ENCODE measurements around the gene SASH1. TPM values are rescaled to one million over a fixed set of nuclear protein-coding genes. Genes with fewer than 3 reads are reported as not detected.

Gene SASH1
- total and polyA plus RNA-seq, 9 of the 15 experiments (the other 6 are each of a cell fraction or from before 2014, with no cell fraction given): 0.35 to 3.5 (median 1.6) TPM

GRCh38 chr6:148382861-148383260, 40.2 kb downstream of the SASH1 start:
- in situ Hi-C loops (cut with MboI) (no loop called here), intact Hi-C loops (cut with micrococcal nuclease) (no loop called here)
- H3K79me2 ChIP-seq (ENCODE audit: control insufficient read depth, insufficient read depth, low read length): no peaks in the 10 kb centered on the region
- peaks cover 37 to 43% of the 10 kb centered on the region in 2 experiments for H3K27me3 ChIP-seq (ENCODE audit: control insufficient read depth in 2 of 2, insufficient read depth in 2 of 2, low read length in 2 of 2)
- H3K4me3 ChIP-seq: no peak overlapping the region
- WGBS (ENCODE audit: insufficient coverage, low coverage, missing lambda C conversion rate): 2% methylated on average over 9 of the region's 9 CpGs
- peaks cover 12% of the 10 kb centered on the region; the same call in 1 of the 2 replicates for H4K20me1 ChIP-seq (replicated peaks; ENCODE audit: control insufficient read depth, insufficient read depth, low read length)
- TF ChIP-seq HDAC3 (IDR thresholded peaks at IDR 0.05; ENCODE audit: borderline replicate concordance, partially characterized antibody) (no peak), ZNF830 (CRISPR knock-in tag; IDR thresholded peaks at IDR 0.05) (no peak), GATAD2B (IDR thresholded peaks at IDR 0.05; ENCODE audit: borderline replicate concordance) (no peak), PRPF4 (IDR thresholded peaks at IDR 0.05; ENCODE audit: insufficient read depth, low read depth, low read length, poor library complexity, severe bottlenecking) (no peak), PRMT5 (CRISPR knock-in tag; IDR thresholded peaks at IDR 0.05) (no peak), MAFK (IDR thresholded peaks at IDR 0.05; ENCODE audit: low read length) (no peak), ZNF316 (IDR thresholded peaks at IDR 0.05) (no peak), ZEB2 (IDR thresholded peaks at IDR 0.05) (no peak), SMARCA4 (IDR thresholded peaks at IDR 0.05) (no peak), EP400 (IDR thresholded peaks at IDR 0.05) (no peak), ZNF146 (CRISPR knock-in tag; IDR thresholded peaks at IDR 0.05; ENCODE audit: unreplicated experiment) (no peak), SP1 (CRISPR knock-in tag; IDR thresholded peaks at IDR 0.05) (no peak)
- TF ChIP-seq, protein P1, sequence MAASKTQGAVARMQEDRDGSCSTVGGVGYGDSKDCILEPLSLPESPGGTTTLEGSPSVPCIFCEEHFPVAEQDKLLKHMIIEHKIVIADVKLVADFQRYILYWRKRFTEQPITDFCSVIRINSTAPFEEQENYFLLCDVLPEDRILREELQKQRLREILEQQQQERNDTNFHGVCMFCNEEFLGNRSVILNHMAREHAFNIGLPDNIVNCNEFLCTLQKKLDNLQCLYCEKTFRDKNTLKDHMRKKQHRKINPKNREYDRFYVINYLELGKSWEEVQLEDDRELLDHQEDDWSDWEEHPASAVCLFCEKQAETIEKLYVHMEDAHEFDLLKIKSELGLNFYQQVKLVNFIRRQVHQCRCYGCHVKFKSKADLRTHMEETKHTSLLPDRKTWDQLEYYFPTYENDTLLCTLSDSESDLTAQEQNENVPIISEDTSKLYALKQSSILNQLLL (CRISPR knock-in tag; IDR thresholded peaks at IDR 0.05; ENCODE audit: borderline replicate concordance): no peak
- ATAC-seq: no peak
- no peaks in the 10 kb centered on the region for H3K36me3 ChIP-seq (ENCODE audit: control insufficient read depth, insufficient read depth, low read length)
- no peak for FAIRE-seq
- H3K27ac ChIP-seq (ENCODE audit: extremely low read depth, low read depth, low read length): no peak overlapping the region
- no peak for DNase-seq (ENCODE audit: extremely low read depth in 1 of 4, low spot score in 3 of 4)
- CTCF ChIA-PET (ENCODE audit: low intra/inter-chr PET ratio): no interaction called here
- no peaks in the 10 kb centered on the region for H3K9me1 ChIP-seq (ENCODE audit: control insufficient read depth, insufficient read depth, low read length)
- H3K9ac ChIP-seq (ENCODE audit: insufficient read depth in 1 of 2, low read depth in 2 of 2, low read length in 2 of 2): no peak overlapping the region
- POLR2A ChIA-PET: no interaction called here
- H3K9me3 ChIP-seq (replicated peaks; ENCODE audit: control insufficient read depth, insufficient read depth, low read depth, low read length): no peaks in the 10 kb centered on the region
- no TSS peak for BruUV-seq (replicated peaks)
- no peaks in the 10 kb centered on the region for H3K4me1 ChIP-seq (replicated peaks in 1 of 2; ENCODE audit: control insufficient read depth in 2 of 2, insufficient read depth in 2 of 2, low read length in 2 of 2)
- no peak overlapping the region for H2AFZ ChIP-seq (ENCODE audit: low read depth, low read length)
- no peak overlapping the region for H3K4me2 ChIP-seq (ENCODE audit: insufficient read depth, low read length)
